ENCODE measurements around the gene SNX30.

SNX30 gene

DNA sequence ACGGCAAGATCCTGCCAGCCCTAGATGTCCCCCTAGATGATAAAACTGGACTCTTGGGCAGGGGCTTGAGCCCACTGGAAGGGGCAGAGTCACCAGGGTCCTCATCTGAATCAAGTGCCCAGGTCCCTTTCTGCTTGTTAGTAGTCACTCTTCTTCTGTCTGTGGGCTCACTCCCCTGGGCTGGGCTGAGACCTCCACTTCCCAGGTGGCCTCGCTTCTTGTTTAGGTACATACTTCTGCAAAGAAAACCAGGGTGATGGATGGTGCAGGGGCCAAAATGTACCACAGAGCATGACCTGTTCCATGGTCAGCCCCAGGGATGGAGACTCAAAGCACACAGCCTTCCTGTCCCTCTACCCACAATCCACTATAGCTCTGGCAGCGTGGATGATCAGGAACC is 141.0 kb downstream of the SNX30 start:
- no peak for DNase-seq
- in situ Hi-C loops (cut with HindIII; ENCODE audit: low pct_ligation_motif_present, low pct_unique_long_range_greater_than_20kb, low sequenced_read_pairs) = no loop called here

DNA sequence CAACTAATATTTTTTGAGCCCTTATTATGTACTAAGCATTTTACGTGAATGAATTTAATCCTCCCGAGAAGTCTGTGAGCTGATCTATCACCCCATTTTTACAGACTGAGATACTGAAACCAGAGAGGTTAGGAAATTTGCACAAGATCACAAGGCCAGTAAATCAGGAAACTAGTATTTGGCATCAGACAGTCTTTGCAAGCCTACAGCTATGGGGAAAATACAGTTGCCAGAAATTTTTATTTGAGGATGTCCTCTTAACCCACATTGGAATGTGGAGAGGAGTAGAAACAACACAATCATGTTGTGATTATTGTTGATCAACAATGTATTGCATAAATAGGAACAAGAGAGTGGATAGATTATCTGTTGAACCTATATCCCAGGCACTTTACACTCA is 142.4 kb downstream of the SNX30 start:
- no peak for DNase-seq
- in situ Hi-C loops (cut with HindIII; ENCODE audit: low pct_ligation_motif_present, low pct_unique_long_range_greater_than_20kb, low sequenced_read_pairs) = no loop called here

DNA sequence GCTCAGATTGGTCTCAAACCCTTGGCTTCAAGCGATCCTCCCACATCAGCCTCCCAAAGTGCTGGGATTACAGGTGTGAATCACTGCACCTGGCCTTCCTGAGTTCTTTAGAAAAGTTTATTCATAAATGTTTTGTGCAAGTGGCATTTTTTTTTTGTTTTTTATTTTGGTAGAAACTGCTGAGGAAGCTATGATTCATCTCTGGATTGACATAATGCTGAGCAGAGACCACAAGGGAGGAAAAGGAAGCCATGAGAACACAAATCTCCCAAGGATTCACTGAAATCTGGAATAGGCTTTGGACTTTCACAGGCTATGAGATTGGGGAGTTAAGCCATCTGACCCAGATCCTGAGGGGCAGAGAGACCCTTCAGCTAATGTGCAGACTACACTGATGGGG is 143.5 kb downstream of the SNX30 start:
- no peak for DNase-seq
- in situ Hi-C loops (cut with HindIII; ENCODE audit: low pct_ligation_motif_present, low pct_unique_long_range_greater_than_20kb, low sequenced_read_pairs) = no loop called here

GRCh38 chr9:112894699-112895098 is 144.1 kb downstream of the SNX30 start:
- in situ Hi-C loops (cut with HindIII; ENCODE audit: low pct_ligation_motif_present, low pct_unique_long_range_greater_than_20kb, low sequenced_read_pairs) = no loop called here
- no peak for DNase-seq

DNA sequence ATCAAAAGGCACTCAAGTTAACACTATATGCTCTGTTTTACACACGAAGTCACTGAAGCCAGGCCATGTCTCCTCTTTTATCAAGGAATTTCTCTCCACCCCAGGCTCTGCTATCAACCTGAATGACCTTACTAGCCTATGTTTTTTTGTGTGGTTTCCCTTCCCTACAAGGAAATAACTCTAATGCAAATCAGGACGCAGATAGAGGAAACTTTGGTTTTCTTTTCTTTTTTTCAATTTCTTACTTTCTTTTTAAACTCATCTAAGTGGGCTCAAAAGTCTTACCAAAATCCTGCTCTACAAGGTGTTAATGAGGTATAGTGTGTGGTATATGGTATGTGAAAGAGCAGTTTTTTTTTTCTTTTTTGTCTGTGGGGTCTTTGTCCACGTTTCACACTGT is 145.6 kb downstream of the SNX30 start:
- no peak for DNase-seq
- in situ Hi-C loops (cut with HindIII; ENCODE audit: low pct_ligation_motif_present, low pct_unique_long_range_greater_than_20kb, low sequenced_read_pairs) = no loop called here

DNA sequence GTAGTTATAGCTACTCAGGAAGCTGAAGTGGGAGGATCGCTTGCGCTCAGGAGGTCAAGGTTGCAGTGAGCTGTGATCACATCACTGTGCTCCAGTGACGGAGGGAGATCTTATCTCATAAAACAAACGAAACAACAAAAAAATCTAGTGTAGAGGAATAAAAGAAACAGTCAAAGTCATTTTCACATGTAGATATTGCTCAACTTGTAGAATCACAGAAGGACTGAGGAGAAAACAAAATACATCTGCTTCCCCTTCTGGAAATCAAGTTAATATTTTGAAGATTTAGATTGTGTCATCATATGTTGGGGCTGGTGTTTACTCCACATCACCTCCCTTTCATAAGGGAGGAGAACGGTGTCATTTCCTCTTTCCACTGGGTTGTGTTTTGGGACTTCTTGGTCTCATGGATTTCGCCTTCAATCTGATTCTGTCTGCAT is 148.3 kb downstream of the SNX30 start:
- DNase-seq = no peak
- in situ Hi-C loops (cut with HindIII; ENCODE audit: low pct_ligation_motif_present, low pct_unique_long_range_greater_than_20kb, low sequenced_read_pairs) = no loop called here

GRCh38 chr9:112900488-112900887 is 149.9 kb downstream of the SNX30 start:
- in situ Hi-C loops (cut with HindIII; ENCODE audit: low pct_ligation_motif_present, low pct_unique_long_range_greater_than_20kb, low sequenced_read_pairs) = no loop called here

GRCh38 chr9:112900901-112901300 is 150.3 kb downstream of the SNX30 start:
- in situ Hi-C loops (cut with HindIII; ENCODE audit: low pct_ligation_motif_present, low pct_unique_long_range_greater_than_20kb, low sequenced_read_pairs) = no loop called here
- DNase-seq = no peak

More at GRCh38 chr9:112900488-112900887, 149.9 kb downstream of the SNX30 start:
- DNase-seq = no peak

- no peak for DNase-seq
These were observed 154.5 kb downstream of the SNX30 start for GRCh38 chr9:112905084-112905483.

DNA sequence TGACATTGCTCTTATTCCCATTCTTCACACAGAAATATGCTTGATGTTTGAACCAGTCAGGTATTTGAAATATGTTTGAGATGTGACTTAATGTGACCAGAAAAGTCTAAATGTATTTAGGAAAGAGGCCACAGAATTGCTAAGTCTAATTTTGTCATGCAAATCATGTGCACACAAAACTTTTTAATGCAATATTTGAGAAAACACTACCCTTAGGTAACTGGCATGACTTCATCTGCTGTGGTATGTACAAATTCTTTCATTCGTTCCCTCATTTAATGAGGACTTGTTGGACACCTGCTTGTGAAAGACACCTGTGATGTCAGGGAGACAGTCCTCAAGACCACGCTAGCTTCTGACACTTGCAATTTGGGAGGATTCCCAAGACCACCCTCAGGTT is 161.2 kb downstream of the SNX30 start:
- in situ Hi-C loops (cut with HindIII; ENCODE audit: low pct_ligation_motif_present, low pct_unique_long_range_greater_than_20kb, low sequenced_read_pairs) = no loop called here
- no peak for DNase-seq

More at GRCh38 chr9:112905084-112905483, 154.5 kb downstream of the SNX30 start:
- in situ Hi-C loops (cut with HindIII; ENCODE audit: low pct_ligation_motif_present, low pct_unique_long_range_greater_than_20kb, low sequenced_read_pairs) = no loop called here

DNA sequence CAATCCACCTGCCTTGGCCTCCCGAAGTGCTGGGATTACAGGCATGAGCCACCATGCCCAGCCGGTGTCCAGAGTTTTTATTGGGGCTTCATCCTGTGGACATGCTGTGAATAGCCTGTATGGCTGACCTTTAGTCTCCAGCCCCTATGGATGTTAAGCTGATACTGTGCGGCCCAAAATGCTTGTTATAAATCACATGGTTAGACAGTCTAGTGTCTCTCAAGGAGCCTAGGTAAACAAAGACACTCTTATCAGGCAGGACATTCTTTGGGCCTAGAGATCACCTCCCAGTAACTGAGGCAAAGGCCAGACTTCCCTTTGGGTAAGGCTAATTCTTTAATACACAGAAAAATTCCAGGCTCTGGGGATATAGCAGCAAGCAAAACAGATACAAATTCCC is 162.1 kb downstream of the SNX30 start:
- DNase-seq = no peak
- in situ Hi-C loops (cut with HindIII; ENCODE audit: low pct_ligation_motif_present, low pct_unique_long_range_greater_than_20kb, low sequenced_read_pairs) = no loop called here

- DNase-seq = no peak
- in situ Hi-C loops (cut with HindIII; ENCODE audit: low pct_ligation_motif_present, low pct_unique_long_range_greater_than_20kb, low sequenced_read_pairs) = no loop called here
These were observed 162.8 kb downstream of the SNX30 start for GRCh38 chr9:112913326-112913725.

DNA sequence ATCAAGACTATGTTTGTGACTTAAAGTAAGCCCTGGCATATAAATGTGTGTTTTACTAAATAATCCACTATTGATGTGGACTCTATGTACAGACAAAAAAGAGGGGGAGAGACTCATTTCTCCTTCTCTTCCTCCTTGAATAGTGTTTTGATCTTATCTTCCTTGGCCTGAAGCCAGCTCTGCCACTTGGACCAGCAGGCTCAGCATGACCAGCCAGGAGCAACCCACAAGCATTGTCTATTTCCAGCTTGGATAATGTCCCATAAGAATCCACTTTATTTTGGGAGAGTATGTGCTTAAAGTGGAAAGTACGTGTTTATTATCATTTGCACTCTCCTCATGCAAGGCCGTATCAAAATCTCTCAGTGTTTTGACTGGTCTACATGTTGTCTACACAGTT is 164.0 kb downstream of the SNX30 start:
- DNase-seq = no peak
- in situ Hi-C loops (cut with HindIII; ENCODE audit: low pct_ligation_motif_present, low pct_unique_long_range_greater_than_20kb, low sequenced_read_pairs) = no loop called here

DNA sequence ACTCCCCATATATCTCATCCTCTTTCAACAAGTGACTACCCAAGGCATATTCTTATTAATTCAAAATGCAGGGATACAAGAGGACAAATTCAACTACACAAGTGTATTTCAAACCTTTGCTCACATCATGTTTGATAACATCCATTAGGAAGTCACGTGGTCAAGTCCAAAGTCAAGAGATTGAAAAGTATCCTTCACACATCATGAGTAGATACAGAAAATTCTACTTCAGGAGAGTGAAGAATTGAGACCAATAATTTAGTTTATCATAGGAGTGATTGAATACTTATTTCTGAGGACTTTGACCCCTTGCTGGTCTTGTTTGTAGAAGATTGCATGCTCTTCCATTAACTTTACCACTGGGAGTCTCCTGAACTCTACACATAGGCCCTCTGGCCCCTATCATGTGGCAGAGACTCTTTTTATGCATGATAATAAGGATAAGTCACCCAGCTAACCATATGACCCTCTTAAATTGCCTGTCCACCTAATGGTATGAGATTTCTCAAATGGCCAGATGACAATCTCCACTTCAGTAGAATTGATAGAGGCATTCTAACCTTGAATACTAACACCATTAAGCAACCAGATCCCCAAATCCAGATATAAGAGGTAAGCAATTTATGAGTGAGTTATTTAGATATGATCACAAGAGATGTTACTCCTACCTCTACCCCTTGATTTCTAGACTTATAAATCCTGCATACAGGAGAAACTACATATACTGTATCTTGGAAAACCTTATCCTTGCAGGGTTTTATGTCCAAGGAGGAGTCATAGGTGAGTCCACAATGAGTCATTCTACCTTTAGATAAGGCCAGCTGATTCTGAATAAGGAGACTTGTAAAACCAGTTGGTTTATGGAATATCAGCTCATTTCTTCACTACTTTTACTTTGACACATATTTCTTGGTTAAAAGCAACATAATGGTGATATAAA is 166.8 kb downstream of the SNX30 start:
- in situ Hi-C loops (cut with HindIII; ENCODE audit: low pct_ligation_motif_present, low pct_unique_long_range_greater_than_20kb, low sequenced_read_pairs) = no loop called here
- DNase-seq = no peak

DNA sequence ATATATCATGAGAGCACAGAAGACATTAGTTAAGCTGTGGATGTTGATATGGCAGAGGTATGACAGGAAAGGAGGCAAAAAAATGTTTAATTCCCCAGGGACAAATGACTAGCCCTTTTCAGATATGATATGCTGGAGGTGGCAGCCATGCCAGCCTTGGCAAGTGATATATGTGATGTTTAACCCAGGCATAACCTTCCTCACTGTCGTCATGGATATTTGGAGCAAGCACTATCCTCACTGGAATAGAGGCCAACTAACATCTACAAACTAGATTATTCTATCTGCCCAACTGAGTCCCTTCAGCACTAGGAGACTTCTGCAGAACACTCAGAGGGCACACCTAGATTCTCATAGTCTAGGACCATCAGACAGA is 167.4 kb downstream of the SNX30 start:
- no peak for DNase-seq
- in situ Hi-C loops (cut with HindIII; ENCODE audit: low pct_ligation_motif_present, low pct_unique_long_range_greater_than_20kb, low sequenced_read_pairs) = no loop called here

- peak; percentile 27 for DNase-seq
- in situ Hi-C loops (cut with HindIII; ENCODE audit: low pct_ligation_motif_present, low pct_unique_long_range_greater_than_20kb, low sequenced_read_pairs) = no loop called here
These were observed 171.0 kb downstream of the SNX30 start for GRCh38 chr9:112921549-112921948.

All from ACHN (cell line).